GM18505 (cell line): ENCODE measurements around the gene MS4A8.
"Not testable (repeated sequence)": the region's sequence is repeated elsewhere in the genome, so short reads cannot be mapped to it uniquely, and the experiment has no call there.

Experiments used
- ATAC-seq: cut with Tn5 transposase; IDR thresholded peaks from one replicate; pipeline ENCODE4 v1.9.1; 2021; ENCODE audit not compliant: unreplicated experiment
- POLR2A ChIP-seq: IDR thresholded peaks from 4 replicates; pipeline ENCODE4 v1.6.1; 2011; ENCODE audit warnings: borderline replicate concordance; ENCODE audit not compliant: insufficient read depth, insufficient read length; ENCODE audit errors: extremely low read depth

The MS4A8 gene

GRCh38 chr11:60699284-60699691 lies at the start of gene MS4A8:
TSS of gene MS4A8 (plus strand) at chr11:60699612. CDS start at chr11:60700861, 1,249 bp downstream.
- no peak for TF ChIP-seq POLR2A
- no peak for ATAC-seq

- no peak for ATAC-seq
- TF ChIP-seq POLR2A: no peak
Measured at GRCh38 chr11:60657888-60658287, 41.5 kb upstream of the MS4A8 start.

DNA sequence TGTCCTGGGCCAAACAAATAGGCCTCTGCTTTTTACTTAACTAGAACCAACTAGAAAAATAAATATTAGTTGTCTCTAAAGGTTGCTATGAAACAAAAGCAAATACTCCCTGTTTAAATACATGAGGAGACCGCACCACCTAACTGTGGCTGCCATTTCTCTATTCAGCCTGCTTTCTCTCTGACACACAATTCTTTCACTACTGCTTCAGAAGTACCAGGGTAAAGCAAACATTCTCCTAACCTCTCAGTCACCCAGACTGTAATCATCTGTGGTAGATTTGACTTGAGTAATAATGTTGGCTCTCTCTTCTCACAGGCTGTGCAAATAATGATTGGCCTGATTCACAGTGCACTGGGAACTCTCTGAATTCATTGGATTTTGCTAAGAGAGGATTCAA lies 41.0 kb upstream of the MS4A8 start:
- no peak for TF ChIP-seq POLR2A
- ATAC-seq: no peak

GRCh38 chr11:60672255-60672654 lies 27.2 kb upstream of the MS4A8 start:
- no peak for ATAC-seq
- TF ChIP-seq POLR2A: no peak

DNA sequence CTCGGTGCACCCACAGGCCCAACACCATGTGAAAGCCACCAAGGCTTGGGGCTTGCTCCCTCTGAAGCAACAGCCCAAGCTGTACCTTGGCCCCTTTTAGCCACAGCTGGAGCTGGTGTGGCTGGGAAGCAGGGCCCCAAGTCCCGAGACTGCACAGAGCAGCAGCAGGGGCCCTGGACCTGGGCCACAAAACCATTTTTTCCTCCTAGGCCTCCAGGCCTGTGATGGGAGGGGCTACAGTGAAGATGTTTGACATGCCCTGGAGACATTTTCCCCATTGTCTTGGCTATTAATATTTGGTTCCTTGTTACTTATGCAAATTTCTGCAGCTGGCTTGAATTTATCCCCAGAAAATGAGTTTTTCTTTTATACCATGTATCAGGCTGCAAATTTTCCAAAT lies 21.2 kb upstream of the MS4A8 start:
- ATAC-seq: not testable (repeated sequence)

DNA sequence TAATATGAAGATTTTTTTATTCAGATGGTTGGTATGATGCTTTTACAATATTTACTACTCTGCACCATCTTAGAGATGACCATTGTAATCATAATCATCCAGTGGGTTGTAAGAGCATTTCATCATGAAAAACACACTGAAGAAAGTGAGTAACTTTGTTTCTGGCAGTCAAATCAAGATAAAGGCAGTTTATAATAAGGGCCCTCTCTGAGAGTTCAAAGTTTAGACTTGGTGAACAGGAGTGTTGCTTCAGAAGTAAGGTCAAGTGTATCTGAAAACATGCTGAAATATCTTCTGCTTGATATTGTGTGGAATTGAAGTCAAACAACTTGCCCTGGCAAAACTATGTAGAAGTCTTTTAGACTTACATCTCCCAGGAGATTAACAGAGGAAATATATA lies 19.5 kb upstream of the MS4A8 start:
- no peak for ATAC-seq
- no peak for TF ChIP-seq POLR2A

GRCh38 chr11:60680455-60681119 lies 18.8 kb upstream of the MS4A8 start:
- TF ChIP-seq POLR2A: no peak
- ATAC-seq: no peak

DNA sequence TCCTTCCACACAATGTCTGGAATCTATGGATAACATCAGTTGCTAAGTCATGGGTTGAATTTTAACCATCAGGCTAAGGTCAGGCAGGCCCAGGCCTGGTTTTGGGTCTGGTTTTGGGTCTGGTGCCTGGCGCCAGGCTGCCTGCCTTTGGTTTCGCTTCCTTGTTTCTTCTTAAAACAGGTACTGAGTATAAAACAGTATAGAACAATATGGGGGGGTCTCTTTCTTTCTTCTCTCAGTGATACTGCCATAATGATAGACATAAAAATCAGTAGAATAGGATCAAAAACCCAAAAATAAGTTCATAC lies 14.9 kb upstream of the MS4A8 start:
- ATAC-seq: not testable (repeated sequence)

- no peak for ATAC-seq
- TF ChIP-seq POLR2A: no peak
Measured at GRCh38 chr11:60691661-60692060, 7.8 kb upstream of the MS4A8 start.

DNA sequence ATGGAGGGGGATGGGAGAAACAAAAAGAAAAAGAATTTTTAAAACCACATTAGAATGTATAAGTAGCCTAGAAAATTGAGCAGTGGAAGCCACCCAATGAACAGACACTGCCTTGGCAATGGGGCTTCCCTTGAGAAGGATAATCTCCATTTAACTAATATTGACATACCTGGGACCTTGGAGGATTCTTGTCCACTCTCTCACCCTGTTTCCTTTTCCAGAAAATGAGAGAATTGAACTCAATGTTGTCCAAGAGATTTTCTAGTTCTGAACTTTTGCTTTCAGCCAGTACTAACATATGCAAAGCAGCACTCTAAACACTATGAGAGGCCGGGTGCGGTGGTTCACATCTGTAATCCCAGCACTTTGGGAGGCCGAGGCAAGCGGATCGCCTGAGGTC lies 524 bp downstream of the MS4A8 start:
- ATAC-seq: no peak
- TF ChIP-seq POLR2A: no peak

DNA sequence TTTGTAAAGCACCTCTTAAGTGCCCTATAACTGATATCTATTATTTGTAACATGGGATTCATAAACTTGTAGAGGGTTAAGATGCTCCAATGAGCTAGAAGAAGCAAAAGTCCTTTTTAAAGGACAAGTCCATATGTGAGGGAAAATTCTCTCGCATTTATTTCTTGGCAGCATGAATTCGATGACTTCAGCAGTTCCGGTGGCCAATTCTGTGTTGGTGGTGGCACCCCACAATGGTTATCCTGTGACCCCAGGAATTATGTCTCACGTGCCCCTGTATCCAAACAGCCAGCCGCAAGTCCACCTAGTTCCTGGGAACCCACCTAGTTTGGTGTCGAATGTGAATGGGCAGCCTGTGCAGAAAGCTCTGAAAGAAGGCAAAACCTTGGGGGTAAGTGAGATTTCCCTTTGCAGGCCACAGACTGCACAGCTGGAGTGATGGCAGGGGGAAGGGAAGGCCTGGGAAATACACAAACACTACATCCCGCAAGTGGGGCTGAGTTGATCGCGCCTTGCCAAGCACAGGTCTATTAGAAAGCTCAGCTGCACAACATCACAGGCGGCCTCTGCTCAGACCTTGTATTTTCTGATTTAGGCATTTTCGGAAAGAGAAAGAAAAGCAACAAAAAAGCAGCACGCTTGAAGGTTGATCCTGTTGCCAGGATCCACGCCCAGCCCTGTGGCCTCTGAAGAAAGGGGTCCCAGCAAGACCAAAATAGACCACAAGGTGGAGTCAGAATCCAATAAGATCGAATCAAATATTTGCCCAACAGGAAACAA lies 1.5 kb downstream of the MS4A8 start:
- TF ChIP-seq POLR2A: no peak
- ATAC-seq: no peak

- TF ChIP-seq POLR2A: no peak
- no peak for ATAC-seq
Measured at GRCh38 chr11:60701469-60701818, 2.0 kb downstream of the MS4A8 start.

DNA sequence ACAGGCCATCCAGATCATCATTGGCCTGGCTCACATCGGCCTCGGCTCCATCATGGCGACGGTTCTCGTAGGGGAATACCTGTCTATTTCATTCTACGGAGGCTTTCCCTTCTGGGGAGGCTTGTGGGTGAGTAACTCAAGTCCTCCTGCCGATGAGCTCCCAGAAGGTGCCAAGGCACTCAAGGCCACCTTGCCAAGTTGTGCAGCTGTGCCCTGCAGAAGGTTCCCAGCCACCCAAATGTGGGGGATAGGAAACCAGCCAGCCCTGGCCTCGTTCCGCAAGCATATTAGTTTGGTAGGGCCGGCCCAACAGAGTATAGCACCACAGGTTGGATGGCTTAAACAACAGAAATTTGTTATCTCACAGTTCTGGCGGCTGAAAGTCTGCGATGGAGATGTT lies 4.0 kb downstream of the MS4A8 start:
- no peak for ATAC-seq
- no peak for TF ChIP-seq POLR2A

GRCh38 chr11:60705895-60706294 lies 6.5 kb downstream of the MS4A8 start:
- ATAC-seq: no peak
- TF ChIP-seq POLR2A: no peak

GRCh38 chr11:60706931-60707330 lies 7.5 kb downstream of the MS4A8 start:
- no peak for ATAC-seq
- TF ChIP-seq POLR2A: no peak

DNA sequence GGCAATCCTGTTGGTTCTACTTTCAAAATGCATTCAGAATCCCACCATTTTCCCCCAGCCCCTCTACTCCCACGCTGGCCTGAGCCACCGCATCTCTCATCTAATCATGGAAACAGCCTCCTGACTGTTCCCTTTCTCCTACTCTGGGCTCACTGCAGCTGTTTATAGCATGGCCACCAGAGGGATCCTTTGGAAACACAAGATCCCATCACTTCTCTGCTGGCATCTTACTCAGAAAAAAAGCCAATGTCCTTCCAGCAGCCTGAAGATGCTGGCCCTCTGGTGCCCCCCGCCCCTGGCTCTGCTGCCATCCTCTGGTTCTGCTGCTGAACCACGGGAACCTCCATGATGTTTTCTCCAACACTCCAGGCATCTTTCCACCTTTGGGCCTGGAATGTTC lies 11.1 kb downstream of the MS4A8 start:
- no peak for TF ChIP-seq POLR2A
- no peak for ATAC-seq

DNA sequence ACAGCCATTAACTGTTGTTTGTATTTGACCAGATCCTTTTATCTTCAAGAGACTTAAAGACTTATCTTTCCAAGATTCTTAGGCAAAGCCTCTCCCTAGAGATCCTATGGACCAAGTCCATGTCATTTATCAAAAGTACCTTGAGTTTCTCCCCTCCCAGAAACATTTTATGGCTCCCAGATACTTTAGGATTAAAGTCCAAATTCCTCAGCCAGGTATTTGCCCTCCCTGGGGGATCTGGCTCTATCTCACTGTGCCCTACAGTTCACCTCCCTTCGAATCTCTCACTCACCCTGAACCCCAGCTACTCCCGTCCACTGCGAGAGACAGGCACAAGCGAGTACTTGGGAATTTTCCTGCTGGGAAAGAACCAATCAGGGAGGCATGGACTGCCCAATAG lies 11.9 kb downstream of the MS4A8 start:
- TF ChIP-seq POLR2A: no peak

DNA sequence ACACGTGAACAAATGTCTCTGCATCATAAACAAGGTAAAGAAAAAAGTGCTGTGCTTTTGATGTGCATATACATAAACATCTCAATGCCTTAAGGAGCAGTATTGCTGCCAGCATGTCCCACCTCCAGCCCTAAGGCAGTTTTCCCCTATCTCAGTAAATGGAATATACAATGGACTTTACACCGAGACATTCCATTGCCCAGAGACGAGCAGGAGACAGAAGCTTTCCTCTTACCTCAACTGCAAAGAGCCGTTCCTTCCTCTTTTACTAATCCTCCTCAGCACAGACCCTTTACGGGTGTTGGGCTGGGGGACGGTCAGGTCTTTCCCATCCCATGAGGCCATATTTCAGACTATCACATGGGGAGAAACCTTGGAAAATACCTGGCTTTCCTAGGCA lies 14.0 kb downstream of the MS4A8 start:
- not testable (repeated sequence) for ATAC-seq

More for the DNA sequence above, 11.9 kb downstream of the MS4A8 start:
- no peak for ATAC-seq
